MM.1S (cell line): ENCODE results near the gene RHOBTB1.

Source experiments
- EZH2 ChIP-seq: fragments of 300-600 bp; sonication (generic); optimal IDR thresholded peaks from 2 replicates; pipeline ENCODE3; 2017; ENCODE audit warnings: low read depth, mild to moderate bottlenecking, antibody characterized with exemption, low read length, mixed read lengths
- EZH2phosphoT487 ChIP-seq: fragments of 300-600 bp; sonication (generic); IDR thresholded peaks from 2 replicates; pipeline ENCODE4 v1.6.1; 2018; ENCODE audit warnings: antibody characterized with exemption, low read length
- TF ChIP-seq, protein P1 (sequence below): fragments of 300-600 bp; sonication (generic); IDR thresholded peaks from 2 replicates; pipeline ENCODE4 v1.5.1; 2016; ENCODE audit warnings: antibody characterized with exemption, low read length, mixed read lengths

DNA sequence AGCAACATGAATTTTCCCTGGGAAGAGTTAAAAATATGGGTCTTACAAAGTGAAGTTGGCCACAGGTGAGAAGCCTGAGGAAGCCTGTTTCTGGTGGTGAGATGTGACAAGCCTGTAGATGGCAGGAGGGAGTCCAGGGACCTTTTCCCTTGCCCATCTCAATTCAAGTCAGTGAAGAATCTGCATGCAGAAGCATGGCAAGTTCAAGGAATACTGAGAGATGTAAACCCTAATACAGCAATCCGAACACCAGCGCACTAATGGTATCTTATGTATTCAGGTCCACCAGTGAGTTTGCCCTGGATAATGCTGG, 73.6 kb downstream of the RHOBTB1 start:
- TF ChIP-seq, protein P1, sequence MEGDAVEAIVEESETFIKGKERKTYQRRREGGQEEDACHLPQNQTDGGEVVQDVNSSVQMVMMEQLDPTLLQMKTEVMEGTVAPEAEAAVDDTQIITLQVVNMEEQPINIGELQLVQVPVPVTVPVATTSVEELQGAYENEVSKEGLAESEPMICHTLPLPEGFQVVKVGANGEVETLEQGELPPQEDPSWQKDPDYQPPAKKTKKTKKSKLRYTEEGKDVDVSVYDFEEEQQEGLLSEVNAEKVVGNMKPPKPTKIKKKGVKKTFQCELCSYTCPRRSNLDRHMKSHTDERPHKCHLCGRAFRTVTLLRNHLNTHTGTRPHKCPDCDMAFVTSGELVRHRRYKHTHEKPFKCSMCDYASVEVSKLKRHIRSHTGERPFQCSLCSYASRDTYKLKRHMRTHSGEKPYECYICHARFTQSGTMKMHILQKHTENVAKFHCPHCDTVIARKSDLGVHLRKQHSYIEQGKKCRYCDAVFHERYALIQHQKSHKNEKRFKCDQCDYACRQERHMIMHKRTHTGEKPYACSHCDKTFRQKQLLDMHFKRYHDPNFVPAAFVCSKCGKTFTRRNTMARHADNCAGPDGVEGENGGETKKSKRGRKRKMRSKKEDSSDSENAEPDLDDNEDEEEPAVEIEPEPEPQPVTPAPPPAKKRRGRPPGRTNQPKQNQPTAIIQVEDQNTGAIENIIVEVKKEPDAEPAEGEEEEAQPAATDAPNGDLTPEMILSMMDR, result no peak
- TF ChIP-seq EZH2, result no peak
- no peak for TF ChIP-seq EZH2phosphoT487
